ENCODE measurements around the gene CDK19.
A peak's percentile ranks its signal among the peaks of the same experiment; 100 is the strongest.
"Not testable (repeated sequence)": the region's sequence is repeated elsewhere in the genome, so short reads cannot be mapped to it uniquely, and the experiment has no call there.

The CDK19 gene

GRCh38 chr6:110815411-110816409, at the start of gene CDK19:
Gene CDK19 (minus strand): TSS chr6:110815469. CDS start chr6:110815136, 333 bp downstream.
- DNase-seq, result peak; percentile 98

DNA sequence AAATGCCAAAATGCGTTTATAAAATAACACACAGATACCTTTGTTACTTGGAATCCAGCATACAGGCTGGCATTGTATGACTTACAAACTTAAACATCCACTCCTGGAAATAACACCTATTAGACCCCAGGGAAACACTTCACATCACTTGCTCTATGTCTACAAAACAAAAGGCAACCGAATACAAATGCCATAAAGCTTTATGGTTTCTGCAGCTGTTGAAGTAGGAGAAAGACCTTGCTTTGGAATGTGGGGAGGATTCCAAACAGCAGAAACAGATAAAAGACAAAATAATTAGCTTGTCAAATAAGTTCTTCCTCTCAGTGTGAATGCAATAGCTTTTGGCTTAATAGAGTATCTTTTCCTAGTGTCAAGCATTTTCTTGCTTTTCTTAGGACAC, 49.6 kb upstream of the CDK19 start:
- DNase-seq, result no peak

DNA sequence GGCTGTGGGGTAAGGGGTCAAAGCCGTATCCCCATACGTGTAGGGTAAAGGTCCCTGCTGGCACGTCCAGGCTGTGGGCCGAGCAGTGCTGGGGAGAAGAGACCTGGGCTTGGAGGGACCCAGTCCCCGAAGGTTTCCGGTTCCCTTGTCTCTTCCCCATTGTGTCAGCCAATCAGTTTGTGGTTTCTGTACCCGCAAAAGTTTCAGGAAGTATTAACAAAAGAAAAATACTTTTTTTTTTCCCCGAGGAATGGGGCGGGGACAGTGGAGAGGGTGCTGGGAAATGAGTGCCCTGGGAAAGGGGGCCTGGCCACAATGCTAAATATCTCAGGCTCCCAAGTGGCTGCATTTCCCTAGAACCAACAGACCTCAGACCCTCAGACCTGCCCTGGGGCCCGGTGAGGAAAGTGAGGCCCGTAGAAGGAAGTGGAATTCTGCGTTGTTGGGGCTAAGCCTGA, 44.1 kb upstream of the CDK19 start:
- no peak for DNase-seq

DNA sequence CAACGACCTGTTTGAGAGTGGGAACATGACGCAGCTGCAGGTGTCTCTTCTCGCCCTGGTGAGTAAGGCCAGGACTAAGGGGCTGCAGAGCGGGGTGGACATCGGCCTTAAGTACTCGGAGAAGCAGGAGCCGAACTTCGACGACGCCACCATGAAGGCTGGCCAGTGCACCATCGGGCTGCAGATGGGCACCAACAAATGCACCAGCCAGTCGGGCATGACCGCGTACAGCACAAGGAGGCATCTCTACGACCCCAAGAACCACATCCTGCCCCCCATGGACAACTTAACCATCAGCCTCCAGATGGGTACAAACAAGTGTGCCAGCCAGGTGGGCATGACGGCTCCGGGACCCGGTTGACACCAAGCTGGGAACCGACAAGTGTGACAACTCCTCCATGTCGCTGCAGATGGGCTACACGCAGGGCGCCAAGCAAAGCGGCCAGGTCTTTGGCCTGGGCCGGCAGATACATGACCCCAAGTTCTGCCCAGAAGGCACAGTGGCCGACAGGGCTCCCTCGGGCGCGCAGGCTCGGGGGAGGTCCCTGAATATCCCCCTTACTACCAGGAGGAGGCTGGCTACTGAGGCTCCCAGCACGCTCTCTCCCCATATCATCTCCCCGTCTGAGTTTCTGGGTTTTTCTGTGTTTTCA, 43.4 kb upstream of the CDK19 start:
- no peak for DNase-seq

DNA sequence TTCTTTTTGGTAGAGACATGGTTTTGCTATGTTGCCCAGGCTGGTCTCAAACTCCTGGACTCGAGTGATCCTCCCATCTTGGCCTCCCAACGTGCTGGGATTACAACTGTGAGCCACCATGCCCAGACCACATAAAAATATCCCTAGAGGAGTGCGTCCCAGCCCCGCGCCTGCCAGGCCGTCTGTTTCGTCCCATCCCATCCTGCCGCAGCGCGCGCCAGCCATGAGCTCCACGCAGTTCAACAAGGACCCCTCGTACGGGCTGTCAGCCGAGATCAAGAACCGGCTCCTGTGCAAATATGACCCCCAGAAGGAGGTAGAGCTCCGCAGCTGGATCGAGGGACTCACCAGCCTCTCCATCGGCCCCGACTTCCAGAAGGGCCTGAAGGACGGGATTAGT, 42.7 kb upstream of the CDK19 start:
- no peak for DNase-seq

DNA sequence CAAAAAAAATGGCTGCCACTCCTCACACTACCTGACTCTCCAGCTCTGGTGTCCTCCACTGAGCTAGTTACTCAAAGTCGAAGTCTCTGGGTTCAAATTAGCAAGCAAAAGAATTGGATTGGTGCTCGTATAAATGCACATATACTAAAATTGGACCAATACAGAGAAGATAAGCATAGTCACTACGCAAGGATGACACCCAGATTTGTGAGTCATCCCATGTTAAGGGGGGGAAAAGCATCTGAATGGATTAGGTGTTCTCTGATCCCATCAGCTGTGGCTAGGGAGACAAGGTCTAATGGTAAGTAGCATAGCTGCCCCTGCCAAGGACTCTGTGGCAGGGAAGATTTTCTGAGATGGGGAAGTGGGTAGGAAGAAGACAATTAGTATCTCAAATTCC, 41.0 kb upstream of the CDK19 start:
- DNase-seq, result no peak

- DNase-seq, result no peak
These were observed 38.6 kb upstream of the CDK19 start for GRCh38 chr6:110853754-110854477.

DNA sequence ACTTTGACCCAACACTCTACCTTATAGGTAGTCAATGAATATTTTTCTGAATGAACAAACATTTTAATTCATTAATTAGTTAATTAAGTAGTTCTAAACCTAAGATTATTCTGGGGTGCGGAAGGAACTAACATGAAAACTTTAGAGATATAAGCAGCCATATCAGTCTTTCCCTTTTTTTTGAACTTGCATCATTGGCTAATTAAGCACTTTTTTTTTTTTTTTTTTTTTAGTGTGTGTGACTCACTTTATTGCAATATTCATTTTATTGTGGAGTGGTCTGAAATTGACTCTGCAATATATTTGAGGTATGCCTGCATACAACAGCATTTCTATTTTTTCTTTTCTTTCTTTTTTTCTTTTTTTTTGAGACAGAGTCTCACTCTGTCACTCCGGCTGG, 37.5 kb upstream of the CDK19 start:
- no peak for DNase-seq

GRCh38 chr6:110849781-110850180, 34.5 kb upstream of the CDK19 start:
- DNase-seq, result no peak

GRCh38 chr6:110841266-110841665, 26.0 kb upstream of the CDK19 start:
- no peak for DNase-seq

- DNase-seq, result not testable (repeated sequence)
These were observed 20.5 kb upstream of the CDK19 start for GRCh38 chr6:110835751-110836150.

DNA sequence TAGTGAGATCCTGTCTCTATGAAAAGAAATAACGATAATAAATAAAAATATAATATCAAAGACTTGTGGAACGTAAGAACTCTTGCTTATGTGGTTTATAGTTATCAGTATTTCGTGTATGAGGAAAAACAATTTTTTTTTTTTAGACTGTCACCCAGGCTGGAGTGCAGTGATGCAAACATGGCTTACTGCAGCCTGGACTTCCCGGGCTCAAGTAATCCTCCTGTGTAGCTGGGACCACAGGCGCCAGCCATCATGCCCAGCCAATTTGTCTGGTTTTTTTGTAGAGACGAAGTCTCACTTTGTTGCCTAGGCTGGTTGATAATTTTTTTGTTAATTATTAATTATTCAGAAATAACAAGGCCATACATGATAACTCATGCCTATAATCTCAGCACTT, 18.6 kb upstream of the CDK19 start:
- DNase-seq, result no peak

- no peak for DNase-seq
These were observed 16.1 kb upstream of the CDK19 start for GRCh38 chr6:110831405-110831804.

DNA sequence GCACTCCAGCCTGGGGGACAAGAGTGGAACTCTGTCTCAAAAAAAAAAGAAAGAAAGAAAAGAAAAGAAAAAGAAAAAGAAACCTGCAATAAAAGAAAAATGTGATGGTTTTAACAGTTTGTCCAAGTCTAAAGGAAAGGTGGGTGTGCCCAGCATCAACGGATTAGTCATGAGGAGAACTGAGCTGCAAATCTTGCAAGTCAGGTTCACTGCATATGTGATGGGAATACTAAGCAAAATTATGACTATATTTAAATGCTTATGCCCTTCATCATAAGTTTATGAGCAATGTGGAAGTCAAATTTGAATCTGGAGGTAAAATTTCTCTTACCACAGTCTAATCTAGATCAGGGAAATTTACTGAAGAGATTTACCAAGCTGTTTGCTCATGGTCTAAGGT, 13.1 kb upstream of the CDK19 start:
- DNase-seq, result no peak

DNA sequence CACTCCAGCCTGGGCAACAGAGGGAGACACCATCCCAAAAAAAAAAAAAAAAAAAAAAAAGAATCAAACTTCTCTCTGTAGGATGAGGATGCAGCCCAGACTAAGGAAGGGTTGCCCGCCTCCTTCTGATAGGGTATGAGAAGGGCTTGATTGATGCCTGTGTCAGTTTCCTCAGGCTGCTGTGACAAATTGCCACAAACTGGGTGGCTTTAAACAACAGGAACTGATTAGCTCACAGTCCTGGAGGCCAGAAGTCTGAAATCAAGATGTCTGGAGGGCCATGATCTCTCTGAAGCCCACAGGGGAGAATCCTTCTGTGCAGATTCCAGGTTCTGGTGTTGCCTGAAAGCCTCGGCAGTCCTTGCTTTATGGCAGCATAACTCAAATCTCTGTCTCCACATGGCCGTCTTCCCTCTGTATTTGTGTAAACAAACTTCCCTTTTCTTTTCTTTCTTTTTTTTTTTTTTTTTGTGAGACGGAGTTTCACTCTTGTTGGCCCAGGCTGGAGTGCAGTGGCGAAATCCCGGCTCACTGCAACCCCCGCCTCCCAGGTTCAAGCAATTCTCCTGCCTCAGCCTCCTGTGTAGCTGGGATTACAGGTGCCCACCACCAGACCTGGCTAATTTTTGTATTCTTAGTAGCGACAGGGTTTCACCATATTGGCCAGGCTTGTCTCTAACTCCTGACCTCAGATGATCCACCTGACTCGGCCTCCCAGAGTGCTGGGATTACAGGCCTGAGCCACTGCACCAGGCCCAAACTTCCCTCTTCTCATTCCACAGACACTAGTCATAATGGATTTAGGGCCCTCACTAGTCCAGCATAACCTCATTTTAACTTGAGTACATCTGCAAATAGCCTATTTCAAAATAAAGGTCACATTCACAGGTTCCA, 11.2 kb upstream of the CDK19 start:
- no peak for DNase-seq

DNA sequence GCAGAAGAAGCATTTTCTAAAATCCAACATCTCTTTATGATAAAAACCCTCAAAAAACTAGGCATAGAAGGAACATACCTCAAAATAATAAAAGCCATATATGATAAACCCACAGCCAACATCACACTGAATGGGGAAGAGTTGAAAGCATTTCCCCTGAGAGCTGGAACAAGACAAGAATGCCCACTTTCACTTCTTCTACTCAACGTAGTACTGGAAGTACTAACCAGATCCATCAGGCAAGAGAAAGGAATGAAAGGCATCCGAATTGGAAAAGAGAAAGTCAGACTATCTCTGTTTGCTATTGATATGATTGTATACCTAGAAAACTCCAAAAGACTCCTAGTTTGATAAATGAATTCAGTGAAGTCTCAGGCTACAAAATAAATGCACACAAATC, 7.9 kb upstream of the CDK19 start:
- no peak for DNase-seq

DNA sequence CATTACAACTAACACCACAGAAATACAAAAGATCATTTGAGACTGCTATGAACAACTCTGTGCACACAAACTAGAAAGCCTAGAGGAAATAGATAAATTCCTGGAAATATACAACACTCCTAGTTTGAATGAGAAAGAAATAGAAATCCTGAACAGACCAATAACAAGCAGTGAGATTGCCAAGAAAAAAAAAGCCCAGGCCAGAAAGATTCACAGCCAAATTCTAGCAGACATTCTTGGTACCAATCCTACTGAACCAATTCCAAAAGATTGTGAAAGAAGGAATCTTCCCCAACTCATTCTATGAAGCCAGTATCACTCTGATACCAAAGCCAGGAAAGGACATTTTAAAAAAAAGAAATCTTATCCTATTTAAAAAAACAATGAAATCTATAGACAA, 7.0 kb upstream of the CDK19 start:
- DNase-seq, result no peak

GRCh38 chr6:110816677-110817076, 1.4 kb upstream of the CDK19 start:
- no peak for DNase-seq

DNA sequence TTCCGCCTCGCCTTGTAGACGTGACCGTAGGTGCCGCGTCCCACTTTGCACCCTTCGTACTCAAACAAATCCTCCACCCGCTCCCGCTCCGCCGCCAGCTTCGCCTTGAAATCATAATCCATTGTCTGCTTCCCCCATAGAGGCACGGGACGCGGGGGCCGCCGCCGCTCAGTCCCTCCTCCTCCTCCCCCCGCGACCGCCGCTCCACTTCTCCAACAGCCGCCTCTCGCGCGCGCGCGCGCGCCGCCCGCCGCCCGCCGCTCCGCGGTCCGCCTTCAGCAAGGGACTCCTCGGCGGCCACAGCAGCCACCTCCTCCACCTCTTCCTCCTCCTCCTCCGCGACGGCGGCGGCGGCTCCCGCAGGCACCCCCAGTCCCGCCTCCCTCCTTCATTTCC, 256 bp downstream of the CDK19 start:
- no peak for DNase-seq

DNA sequence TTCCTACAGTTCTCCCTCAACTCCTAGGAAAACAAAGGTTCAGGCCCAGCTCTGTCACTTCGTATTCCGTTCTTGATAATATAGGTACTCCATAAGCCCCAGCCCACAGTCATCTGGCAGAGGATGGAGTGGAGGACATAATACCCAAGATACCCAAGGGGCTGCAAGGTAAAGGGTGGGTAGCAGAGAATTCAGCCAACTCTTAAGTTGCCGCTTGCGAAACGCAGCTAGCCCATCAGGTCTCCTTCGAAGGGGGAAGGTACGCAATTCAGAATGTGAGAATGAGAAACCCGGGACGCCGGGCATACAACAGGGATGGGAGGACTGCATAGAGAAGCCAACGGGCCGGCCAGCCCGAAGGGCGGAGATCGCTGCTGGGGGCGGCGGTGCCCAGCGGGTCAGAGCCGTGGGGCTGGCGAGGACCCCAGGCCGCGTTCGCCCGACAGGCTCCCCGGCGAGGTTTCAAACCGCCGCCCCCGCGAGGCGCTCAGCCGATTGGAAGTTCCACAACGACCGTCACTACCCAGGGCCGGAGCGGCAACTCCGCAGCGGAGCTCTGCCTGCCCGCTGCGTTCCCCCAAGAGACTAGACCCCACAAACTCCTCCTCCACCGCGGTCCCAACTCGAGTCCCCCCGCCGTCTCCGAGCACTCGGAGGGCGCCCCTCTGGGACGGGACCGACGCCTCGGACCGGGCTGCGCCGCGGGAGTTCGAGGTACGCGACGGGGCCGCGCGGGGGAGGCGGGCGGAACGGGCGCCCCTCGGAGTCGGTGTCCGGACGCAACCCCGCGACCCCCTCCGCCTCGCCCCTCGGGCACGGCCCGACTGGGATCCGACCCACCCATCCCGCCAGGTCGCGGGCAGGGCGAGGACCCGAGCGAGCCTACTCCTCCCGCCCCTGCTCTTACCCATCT, 911 bp downstream of the CDK19 start:
- peak; percentile 50 for DNase-seq

Measured in activated gamma-delta T cell treated with Interleukin-2 at 50 U/mL for 16 hours (primary cell).